NT2/D1 (cell line): ENCODE results near the gene PTPN14.
"Not testable (repeated sequence)": the region's sequence is repeated elsewhere in the genome, so short reads cannot be mapped to it uniquely, and the experiment has no call there.

Experiments
- DNase-seq: peaks from one replicate; pipeline ENCODE4 v3.0.0-alpha.2; 2011; ENCODE audit warnings: low read depth, low spot score
- H3K27me3 ChIP-seq: 2 replicates; pipeline ENCODE4 v1.6.0; 2011; ENCODE audit warnings: mild to moderate bottlenecking; ENCODE audit not compliant: insufficient read length, insufficient read depth
- H3K36me3 ChIP-seq: 2 replicates; pipeline ENCODE4 v1.6.1; 2011; ENCODE audit warnings: mild to moderate bottlenecking, low read length, mixed read lengths; ENCODE audit not compliant: insufficient read depth, insufficient read length
- H3K4me1 ChIP-seq: 2 replicates; pipeline ENCODE4 v1.5.1; 2011; ENCODE audit not compliant: insufficient read depth, insufficient read length
- H3K4me3 ChIP-seq: 2 replicates; pipeline ENCODE4 v1.5.1; 2011; ENCODE audit warnings: low read depth; ENCODE audit not compliant: insufficient read length
- H3K9ac ChIP-seq: 2 replicates; pipeline ENCODE4 v1.6.0; 2011; ENCODE audit warnings: low read depth; ENCODE audit not compliant: insufficient read length
- H3K9me3 ChIP-seq: 2 replicates; pipeline ENCODE4 v1.5.1; 2011; ENCODE audit warnings: mild to moderate bottlenecking, low read length; ENCODE audit not compliant: insufficient read depth
- SUZ12 ChIP-seq: IDR thresholded peaks from 2 replicates; pipeline ENCODE4 v1.6.1; 2011; ENCODE audit not compliant: insufficient read length, insufficient read depth; ENCODE audit errors: extremely low read depth
- YY1 ChIP-seq: IDR thresholded peaks from 2 replicates; pipeline ENCODE4 v1.6.1; 2011; ENCODE audit not compliant: insufficient read length, insufficient read depth
- ZNF274 ChIP-seq: IDR thresholded peaks from 2 replicates; pipeline ENCODE4 v1.6.1; 2011; ENCODE audit warnings: mild to moderate bottlenecking, low read depth, low read length

Gene PTPN14

GRCh38 chr1:214397497-214397896 is 153.9 kb downstream of the PTPN14 start:
- Histone ChIP-seq H3K4me1 (no peaks in the 10 kb centered on the region), H3K36me3 (peaks cover 83% of the 10 kb centered on the region), H3K27me3 (no peaks in the 10 kb centered on the region), H3K9me3 (no peaks in the 10 kb centered on the region), H3K9ac (no peak overlapping the region), H3K4me3 (no peak overlapping the region)
- TF ChIP-seq YY1: no peak
- TF ChIP-seq ZNF274: no peak
- TF ChIP-seq SUZ12: no peak
- no peak for DNase-seq

- H3K4me3 ChIP-seq: no peak overlapping the region
- TF ChIP-seq ZNF274 (no peak), YY1 (no peak), SUZ12 (no peak)
- no peaks in the 10 kb centered on the region for H3K27me3 ChIP-seq
- no peak overlapping the region for H3K9ac ChIP-seq
- peaks cover 88% of the 10 kb centered on the region for H3K36me3 ChIP-seq
- H3K9me3 ChIP-seq: no peaks in the 10 kb centered on the region
- H3K4me1 ChIP-seq: no peaks in the 10 kb centered on the region
- no peak for DNase-seq
Observed at GRCh38 chr1:214396330-214396729, 155.1 kb downstream of the PTPN14 start.

- not testable (repeated sequence) for H3K4me3 ChIP-seq, H3K4me1 ChIP-seq, H3K27me3 ChIP-seq, H3K9me3 ChIP-seq, DNase-seq, H3K9ac ChIP-seq
- peaks cover 81% of the 10 kb centered on the region for H3K36me3 ChIP-seq
Observed at GRCh38 chr1:214394569-214394968, 156.8 kb downstream of the PTPN14 start.

- H3K27me3 ChIP-seq: no peaks in the 10 kb centered on the region
- H3K9me3 ChIP-seq: no peaks in the 10 kb centered on the region
- DNase-seq: no peak
- H3K4me3 ChIP-seq: no peak overlapping the region
- TF ChIP-seq ZNF274: no peak
- TF ChIP-seq SUZ12: no peak
- TF ChIP-seq YY1: no peak
- H3K9ac ChIP-seq: no peak overlapping the region
- H3K36me3 ChIP-seq: peaks cover 75% of the 10 kb centered on the region
- no peaks in the 10 kb centered on the region for H3K4me1 ChIP-seq
Observed at GRCh38 chr1:214393086-214393485, 158.3 kb downstream of the PTPN14 start.

GRCh38 chr1:214391873-214392645 is 159.3 kb downstream of the PTPN14 start:
- Histone ChIP-seq H3K4me1 (no peaks in the 10 kb centered on the region), H3K36me3 (peaks cover 73% of the 10 kb centered on the region), H3K9ac (no peak overlapping the region), H3K27me3 (no peaks in the 10 kb centered on the region), H3K4me3 (no peak overlapping the region), H3K9me3 (no peaks in the 10 kb centered on the region)
- no peak for DNase-seq
- TF ChIP-seq SUZ12: no peak
- no peak for TF ChIP-seq YY1
- no peak for TF ChIP-seq ZNF274

- peaks cover 75% of the 10 kb centered on the region for H3K36me3 ChIP-seq
- H3K27me3 ChIP-seq: no peaks in the 10 kb centered on the region
- no peaks in the 10 kb centered on the region for H3K4me1 ChIP-seq
- no peak for DNase-seq
- no peak overlapping the region for H3K9ac ChIP-seq
- no peak overlapping the region for H3K4me3 ChIP-seq
- H3K9me3 ChIP-seq: no peaks in the 10 kb centered on the region
- TF ChIP-seq YY1: no peak
- no peak for TF ChIP-seq ZNF274
- TF ChIP-seq SUZ12: no peak
Observed at GRCh38 chr1:214389734-214390133, 161.7 kb downstream of the PTPN14 start.

GRCh38 chr1:214386747-214387146 is 164.7 kb downstream of the PTPN14 start:
- Histone ChIP-seq H3K4me3 (no peak overlapping the region), H3K4me1 (no peaks in the 10 kb centered on the region), H3K9me3 (no peaks in the 10 kb centered on the region), H3K9ac (no peak overlapping the region), H3K27me3 (no peaks in the 10 kb centered on the region), H3K36me3 (peaks cover 77% of the 10 kb centered on the region)
- no peak for DNase-seq
- TF ChIP-seq ZNF274: no peak
- TF ChIP-seq SUZ12: no peak
- TF ChIP-seq YY1: no peak

- Histone ChIP-seq H3K9me3 (no peaks in the 10 kb centered on the region), H3K9ac (no peak overlapping the region), H3K27me3 (no peaks in the 10 kb centered on the region), H3K36me3 (peaks cover 77% of the 10 kb centered on the region), H3K4me3 (no peak overlapping the region), H3K4me1 (peaks cover 2% of the 10 kb centered on the region)
- TF ChIP-seq YY1: no peak
- no peak for TF ChIP-seq ZNF274
- TF ChIP-seq SUZ12: no peak
- DNase-seq: no peak
Observed at GRCh38 chr1:214386333-214386732, 165.1 kb downstream of the PTPN14 start.
